ENCODE measurements around the gene DNMT3A.

DNA sequence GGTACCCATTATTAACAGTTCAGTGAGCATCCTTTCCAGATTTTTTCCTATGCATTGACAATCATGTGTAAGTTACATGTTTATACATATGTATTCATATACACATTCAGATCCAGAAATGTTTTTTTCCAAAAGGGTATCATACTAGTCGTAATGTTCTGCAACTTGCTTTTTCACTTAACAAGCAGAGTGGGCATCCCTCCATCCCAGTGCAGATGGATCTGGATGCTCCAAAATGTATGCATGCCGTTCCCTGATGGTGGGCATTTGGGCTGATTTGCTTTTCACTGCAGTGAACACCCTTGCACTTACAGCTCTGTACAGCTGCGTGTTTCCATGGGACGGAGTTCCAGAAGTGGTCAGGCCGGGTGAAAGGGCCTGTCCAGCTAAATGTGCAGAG, 57.0 kb downstream of the DNMT3A start:
- TF ChIP-seq POLR2AphosphoS5 (IDR thresholded peaks at IDR 0.05) (no peak), POLR2A (IDR thresholded peaks at IDR 0.05) (no peak), EP300 (IDR thresholded peaks at IDR 0.05) (no peak)
- TF ChIP-seq, protein P1, sequence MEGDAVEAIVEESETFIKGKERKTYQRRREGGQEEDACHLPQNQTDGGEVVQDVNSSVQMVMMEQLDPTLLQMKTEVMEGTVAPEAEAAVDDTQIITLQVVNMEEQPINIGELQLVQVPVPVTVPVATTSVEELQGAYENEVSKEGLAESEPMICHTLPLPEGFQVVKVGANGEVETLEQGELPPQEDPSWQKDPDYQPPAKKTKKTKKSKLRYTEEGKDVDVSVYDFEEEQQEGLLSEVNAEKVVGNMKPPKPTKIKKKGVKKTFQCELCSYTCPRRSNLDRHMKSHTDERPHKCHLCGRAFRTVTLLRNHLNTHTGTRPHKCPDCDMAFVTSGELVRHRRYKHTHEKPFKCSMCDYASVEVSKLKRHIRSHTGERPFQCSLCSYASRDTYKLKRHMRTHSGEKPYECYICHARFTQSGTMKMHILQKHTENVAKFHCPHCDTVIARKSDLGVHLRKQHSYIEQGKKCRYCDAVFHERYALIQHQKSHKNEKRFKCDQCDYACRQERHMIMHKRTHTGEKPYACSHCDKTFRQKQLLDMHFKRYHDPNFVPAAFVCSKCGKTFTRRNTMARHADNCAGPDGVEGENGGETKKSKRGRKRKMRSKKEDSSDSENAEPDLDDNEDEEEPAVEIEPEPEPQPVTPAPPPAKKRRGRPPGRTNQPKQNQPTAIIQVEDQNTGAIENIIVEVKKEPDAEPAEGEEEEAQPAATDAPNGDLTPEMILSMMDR (IDR thresholded peaks at IDR 0.05), result no peak

All from sigmoid colon (tissue), 4 donors.